ENCODE data around the gene REXO1.
A peak's percentile ranks its signal among the peaks of the same experiment; 100 is the strongest.

Gene REXO1

DNA sequence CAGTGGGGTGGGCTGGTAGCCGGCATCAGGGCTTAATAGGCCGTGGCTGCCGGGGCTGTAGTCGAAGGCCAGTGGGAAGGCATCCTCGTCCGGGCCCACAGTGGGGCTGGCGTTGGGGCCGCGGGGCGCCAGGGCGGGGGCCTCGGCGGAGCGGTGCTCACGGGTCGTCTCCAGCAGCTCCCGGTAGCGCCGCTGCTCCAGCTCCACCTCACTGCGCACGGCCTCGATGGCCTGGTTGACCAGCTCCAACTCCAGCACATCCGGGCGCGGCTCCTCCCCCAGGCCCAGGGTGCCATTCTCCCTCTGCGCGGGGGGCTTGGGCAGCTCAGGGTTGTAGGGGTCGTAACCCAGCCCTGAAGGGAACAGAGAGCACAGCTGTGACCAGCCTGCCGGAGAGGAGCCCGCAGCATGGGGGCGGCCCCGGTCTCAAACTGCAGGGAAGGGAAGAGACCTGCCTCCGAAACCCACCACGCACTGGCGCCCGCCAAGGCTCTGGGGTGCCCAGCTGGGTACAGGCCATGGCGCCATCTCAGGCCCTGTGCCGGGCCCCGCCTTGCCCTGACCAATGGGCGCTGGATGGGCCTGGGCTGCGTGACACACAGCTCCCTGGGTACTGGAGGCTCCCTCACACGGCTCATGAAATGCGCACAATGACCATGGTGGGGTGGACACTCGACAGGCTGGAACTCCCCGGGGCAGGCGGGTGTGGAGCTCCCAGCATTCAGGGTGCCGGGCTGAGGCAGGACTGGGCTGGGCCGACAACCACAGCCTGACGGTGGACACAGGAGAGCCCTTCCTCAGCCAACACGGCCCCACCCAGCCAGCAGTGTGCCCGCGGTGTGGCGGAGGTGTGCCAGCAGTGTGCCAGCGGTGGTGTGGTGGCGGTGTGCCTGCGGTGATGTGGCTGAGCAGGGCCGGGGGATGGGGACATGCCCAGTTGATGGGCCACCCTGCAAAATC, 19.7 kb downstream of the REXO1 start:
- DNase-seq: no peak

DNA sequence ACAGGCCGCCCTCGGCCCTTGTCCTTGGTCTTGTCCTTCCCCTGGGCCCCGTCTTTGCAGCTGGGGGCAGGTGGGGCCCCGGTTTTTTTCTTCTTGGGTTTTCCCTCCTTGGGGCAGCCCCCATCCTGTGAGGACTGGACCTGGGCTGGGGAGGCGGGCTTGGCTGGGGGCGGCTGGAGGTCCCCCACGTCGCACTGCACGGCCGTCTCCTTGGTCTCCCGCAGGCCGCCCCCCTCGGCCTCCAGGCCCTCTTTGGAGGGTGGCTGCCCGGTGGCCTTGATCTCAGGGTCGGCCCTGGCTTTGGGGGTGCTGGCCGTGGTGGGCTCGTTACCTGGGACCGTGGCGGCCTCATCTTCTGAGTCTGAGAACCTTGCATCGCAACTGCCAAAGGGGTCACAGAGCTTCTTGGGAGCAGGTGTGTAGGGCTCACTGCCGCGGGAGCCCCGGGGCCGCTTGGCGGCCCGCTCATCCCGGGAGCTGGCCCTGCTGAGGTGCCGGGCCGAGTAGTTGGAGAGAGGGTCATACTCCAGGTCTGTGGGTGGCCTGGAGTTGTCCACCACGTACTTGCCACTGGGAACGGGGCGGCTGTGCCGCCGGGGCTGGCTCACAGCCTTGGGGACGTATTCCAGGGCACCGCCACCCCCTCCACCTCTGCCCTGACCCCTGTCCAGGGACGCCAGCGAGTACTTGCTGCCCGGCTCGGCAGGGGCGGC, 20.6 kb downstream of the REXO1 start:
- DNase-seq: peak; percentile 56

DNA sequence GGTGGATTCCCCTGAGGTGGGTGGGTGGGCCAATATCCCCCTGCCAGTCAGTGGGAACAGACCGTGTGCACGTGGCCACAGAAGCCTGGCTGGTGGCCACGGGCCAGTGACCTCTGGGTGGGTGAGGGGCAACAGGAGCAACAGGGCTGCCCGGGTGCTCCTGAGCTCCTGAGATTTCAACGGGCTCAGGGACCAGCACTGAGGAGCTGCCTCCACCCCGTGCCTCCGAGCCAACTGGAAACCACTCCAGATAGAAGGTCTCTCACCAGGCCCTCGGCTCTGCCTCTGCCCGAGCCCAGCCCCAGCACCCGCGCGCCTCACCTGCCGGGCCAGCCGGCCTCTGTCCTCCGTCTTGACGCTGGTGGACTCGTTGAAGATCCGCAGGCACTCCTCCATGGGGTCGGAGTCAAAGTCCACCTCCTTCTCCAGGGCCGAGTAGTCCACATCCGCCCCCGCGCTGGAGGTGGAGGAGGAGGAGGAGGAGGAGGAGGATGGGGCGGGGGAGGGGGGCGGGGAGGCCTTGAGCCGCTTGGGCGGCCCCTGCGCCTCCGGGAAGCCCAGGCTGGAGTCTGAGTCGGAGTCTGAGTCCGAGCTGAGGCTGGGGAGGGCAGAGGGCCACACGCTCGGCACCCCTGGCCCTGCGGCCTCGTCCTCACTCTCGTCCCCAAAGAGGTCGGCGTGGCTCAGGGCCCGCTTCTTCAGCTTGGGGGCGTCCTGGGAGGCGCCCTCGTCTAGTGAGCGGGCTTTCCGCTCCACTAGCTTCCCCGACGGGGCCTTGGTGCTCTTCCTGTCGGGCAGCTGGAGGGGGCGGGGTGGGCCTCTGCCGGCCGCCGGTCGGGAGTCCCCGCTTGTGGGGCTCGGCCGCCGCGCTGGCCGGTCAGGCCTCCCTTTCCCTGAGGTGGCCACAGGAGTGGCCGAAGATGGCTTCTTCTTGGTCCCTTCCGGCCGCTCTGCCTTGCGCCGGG, 21.4 kb downstream of the REXO1 start:
- peak; percentile 90 for DNase-seq

DNA sequence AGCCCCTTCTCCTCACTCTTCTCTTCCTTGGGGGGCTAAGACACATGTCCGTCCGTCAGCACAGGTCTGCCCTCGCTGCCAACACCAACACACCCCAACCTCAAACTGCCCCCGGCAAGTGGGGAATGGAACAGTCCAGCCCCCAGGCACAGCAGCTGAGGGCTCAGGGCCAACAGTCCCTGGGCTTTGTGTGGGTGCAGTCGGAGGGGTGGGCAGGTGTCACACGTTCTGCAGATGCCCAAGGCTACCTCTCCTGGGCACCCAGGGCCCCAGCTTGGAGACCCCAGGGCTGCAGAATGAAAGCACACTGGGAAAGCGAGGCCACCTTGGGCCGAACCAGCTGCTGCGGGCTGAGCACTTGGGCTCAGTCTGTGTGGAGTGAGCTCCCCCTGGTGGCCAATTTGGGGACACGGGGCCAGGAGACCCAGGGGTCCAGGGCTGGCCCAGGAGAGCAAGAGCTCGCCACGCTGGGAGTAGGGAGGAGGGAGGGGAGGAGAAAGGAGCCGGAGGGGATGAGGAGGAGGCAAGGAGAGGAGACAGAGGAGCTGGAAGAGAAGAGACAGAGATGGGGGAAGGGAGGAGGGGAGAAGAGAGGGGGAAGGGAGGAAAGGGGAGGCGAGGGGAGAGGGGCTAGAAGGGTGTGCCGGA, 22.2 kb downstream of the REXO1 start:
- peak; percentile 77 for DNase-seq

DNA sequence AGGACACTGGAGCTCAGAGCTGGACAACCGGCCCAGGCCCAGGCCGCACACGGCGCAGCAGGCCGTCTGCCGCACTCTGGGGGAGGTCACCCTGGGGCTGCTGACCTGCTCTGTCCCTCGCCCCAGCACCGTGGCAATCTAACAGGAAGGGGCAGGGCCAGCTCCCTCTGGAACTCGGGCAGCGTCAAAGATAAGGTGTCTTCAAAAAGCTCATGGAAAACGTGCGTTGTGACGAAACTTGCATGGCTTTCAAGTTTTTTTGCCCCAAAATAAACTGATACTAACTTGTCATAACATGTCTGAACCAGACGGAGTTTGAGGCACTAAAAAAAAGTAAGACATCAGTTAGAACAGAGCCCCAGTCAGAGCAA, 24.0 kb downstream of the REXO1 start:
- DNase-seq: no peak

DNA sequence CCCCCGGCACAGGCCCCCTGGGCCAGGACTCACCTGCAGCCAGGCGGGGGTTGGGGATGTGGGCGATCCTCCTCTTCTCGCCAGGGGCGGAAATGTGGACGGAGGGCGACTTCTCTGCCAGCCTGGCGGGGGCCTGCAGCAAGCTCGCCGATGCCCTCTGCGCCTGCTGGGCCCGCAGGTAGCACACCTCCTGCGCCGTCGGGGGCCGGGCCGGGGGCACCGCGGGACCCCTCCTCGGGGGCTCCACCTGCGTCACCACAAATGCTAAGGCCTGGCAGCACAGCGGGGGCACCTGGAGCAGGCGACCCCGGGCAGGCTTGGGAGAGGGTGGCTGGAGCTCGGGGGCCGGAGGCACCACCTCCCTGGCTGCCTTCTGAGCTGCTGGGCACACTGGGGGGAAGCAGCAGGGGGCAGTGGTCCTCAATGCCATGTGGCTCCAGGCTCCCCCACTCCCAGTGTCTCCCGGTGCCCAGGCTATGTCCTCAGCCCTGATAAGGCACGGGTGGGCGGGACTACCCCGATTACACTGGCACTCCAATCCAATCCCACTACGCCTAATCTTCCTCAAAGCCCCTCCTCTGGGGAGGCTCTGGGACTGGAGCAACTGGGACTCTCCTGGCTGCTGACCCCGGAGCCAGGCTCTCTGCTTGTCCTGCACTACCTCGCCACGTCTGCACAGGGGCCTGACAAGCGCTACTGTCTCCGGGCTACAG, 24.6 kb downstream of the REXO1 start:
- no peak for DNase-seq

DNA sequence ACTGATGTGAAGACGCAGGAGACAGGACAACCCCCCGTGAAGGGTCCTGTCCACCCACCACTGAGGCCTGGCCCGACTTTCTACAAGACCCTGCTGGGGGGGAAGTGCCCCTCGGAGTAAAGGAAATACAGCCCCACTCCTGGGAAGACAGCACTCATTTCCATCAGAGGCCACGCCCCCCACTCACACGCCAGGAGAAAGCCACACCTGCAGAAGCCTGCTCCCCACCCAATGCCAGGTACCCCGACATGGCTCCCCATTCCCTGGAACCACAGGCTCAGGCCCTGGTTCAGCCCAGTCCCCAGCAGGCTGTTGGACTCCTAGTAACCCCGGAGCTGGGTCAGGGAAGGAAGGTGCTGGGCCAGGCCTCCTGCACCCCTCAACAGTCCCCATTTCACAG, 25.3 kb downstream of the REXO1 start:
- no peak for DNase-seq

DNA sequence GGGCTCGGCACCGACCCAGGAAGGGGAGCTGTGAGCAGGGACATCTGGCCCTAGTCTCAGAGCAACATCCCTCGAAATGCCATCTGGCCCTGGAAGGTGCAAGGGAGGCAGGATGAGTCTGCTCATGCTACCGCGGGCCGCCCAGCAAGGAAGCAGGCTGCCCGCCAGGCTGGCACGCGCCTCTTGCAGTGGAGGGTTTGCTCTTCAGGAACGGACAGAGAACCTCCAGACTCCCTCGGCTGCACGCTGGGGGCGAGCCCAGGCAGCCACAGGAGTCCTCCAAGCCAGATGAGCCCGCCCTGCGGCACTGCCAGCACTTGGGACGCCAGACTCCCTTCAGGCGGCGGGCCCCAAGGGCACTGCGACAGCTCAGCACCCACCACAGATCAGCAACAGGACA, 26.1 kb downstream of the REXO1 start:
- DNase-seq: no peak

DNA sequence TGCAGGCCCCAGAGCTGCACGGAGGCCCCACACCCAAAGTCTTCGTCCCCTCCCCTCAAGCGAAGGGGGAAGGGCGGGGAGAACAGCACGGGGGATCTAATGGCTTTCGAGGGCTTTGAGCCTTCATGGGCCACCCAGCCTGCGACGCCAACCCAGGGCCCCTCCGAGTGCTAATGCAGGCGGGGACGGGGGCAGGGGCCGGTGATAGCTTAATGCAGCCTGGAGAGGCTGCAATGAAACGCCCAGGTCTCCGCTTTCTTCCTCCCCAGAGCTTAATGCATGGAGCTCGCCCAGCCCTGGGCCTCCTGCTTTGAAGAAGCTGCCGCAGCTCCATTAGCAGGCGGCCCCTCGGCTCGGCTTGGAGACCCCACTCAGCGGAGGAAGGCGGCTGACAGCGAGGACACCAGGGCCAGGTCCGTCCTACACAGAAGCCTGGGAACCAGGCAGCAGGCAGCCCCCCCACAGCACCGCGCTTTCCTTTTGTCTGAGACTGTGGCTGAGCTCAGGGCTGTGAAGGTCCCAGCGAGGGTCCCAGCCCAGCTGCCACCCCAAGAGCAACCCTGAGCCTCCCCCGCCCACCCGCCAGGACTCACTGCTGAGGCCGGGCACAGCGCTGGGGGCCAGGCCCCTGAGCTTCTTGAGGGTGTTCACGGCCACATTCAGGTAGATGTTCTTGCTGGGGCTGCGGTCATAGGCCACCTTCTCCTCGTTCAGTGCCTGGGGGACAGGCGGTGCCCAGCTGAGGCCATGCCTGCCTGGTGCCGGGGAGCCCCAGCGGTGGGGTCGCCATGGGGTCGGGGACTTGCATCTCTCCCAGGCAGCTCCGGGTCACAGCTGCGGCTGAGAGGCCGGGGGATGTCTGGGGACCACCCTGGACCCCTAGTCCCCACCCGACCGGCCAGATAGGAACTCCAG, 28.7 kb downstream of the REXO1 start:
- no peak for DNase-seq

DNA sequence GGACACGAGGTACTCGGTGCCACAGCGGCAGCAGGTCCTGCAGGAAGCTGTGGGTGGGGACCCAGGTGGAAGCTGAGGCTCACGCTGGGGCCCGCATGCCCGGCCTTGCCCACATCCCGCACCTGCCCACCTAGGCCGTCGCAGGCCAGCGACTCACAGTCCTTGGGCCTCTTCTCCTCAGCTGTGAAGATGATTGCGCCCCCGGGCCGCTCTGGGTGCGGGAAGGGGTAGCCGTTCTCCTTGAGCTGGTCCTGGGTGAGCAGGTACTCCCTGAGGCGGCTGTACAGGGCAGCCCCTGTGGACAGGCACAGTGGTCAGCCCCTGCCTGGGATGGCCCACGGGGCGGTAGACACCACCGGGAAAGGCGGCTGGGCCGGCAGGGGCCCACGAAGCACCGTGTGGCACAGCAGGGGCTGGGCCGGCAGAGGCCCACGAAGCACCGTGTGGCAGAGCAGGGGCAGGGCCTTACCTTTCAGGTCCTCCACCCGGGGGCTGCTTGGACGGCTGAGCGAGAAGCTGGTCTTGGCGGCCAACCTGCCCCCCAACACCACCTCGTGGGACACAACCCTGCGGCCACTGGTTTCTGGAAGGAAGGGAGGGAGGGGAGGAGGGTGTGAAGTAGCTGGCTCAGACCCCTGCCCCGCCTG, 29.6 kb downstream of the REXO1 start:
- no peak for DNase-seq

DNA sequence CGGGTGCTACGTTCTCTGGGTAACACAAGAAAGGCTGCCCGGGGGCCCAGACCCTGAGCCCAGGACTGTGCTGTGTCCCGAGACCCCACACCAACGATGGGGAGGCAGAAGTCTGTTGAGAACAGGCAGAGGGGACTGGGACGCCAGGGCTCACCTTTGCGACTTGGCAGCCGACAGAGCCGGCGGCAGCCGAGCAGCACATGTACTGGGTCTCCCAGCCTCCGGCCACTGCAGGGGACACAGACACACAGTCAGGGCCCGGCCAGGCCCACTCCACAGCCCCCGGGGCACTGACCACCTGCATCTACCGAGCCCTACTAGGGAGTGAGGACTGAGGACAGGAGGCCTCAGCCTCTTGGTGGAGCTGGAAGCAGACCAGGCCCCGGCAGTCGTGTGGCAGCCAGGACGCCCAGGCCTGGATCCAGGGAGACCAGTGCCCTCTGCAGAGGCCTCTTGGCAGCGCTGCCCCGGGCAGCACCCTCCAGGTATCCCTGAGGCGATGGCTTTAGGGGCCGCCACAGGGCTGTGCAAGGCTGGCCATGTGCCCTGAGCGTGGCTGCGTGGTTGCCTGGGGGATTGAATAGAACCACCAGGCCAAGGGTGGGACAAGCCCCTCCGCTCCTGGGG, 30.6 kb downstream of the REXO1 start:
- no peak for DNase-seq

DNA sequence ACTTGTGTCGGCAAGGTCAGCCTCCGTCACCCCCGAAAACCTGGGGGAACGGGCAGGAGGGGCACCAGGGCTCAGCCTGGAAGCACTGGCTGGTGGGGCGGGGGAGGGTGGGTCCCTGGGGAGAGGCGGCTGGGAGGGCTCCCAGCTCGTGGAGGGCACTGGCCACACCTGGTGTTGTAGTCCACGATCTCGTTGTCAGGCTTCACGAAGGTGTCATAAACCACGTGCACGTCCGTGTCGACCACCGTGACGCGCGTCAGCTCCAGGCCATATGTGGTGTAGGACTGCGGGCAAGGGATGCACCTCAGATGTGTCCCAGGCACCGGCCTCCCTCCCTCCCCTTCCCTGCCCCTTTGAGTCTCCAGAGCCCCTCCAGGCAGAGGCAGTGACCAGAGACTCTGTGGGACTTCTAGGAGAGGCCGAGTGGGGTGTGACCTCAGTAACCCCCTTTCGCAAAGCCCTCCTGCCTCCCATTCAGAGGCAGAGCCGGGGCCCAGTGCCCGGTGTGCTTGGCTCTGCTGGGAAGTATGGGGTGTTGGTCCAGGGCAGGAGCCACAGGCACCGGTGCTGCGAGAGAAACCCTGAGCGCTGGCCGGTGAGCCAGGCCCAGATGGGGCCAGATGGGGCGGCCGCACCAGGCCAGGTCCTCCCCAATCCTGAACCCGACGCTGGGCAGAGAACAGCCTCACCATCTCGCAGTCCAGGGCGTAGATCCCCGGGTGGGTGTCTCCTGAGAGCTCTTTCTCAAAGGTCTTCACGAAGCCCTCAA, 31.6 kb downstream of the REXO1 start:
- no peak for DNase-seq

DNA sequence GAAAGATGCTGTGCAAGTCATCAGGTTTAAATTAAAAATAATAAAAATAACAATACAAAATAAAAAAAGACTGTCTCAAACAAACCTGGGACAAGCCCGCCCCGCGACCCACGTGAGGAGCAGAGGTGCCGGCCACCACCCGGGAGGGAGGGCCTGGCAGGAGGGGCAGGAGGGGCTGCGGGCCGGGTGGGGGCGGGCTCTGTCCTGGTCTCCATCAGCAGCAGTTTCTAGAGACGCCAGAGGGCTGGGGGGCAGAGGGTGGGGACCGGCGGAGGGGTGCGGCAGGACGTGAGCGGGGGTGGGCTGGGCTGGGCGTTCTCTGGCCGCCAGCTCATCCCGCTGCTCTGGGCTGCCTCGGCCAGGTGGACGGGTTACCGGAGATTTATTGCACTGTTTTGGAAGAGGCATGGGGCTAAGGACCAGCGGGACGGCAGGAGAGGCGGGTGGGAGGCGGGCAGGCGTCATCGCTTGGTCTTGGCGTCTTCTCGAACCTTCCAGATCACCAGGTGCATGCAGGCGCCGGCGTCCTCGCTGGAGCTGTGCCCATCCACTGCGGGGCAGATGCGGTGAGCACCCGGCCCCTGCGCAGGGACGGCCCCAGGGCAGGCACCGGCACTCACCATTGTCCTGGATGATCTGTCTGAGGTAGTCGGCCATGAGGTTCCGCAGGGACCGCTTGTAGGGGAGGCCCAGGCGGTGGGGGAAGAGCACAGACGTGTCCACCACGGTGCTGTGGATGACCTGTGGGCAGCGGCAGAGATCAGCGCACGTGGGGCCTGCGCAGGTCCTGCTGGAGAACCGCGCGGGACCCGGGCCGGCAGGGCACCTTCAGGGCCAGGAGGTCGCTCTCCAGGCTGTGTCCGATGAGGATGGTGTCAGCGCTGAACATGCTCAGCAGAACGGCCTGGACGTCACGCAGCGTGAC, 32.4 kb downstream of the REXO1 start:
- DNase-seq: no peak

DNA sequence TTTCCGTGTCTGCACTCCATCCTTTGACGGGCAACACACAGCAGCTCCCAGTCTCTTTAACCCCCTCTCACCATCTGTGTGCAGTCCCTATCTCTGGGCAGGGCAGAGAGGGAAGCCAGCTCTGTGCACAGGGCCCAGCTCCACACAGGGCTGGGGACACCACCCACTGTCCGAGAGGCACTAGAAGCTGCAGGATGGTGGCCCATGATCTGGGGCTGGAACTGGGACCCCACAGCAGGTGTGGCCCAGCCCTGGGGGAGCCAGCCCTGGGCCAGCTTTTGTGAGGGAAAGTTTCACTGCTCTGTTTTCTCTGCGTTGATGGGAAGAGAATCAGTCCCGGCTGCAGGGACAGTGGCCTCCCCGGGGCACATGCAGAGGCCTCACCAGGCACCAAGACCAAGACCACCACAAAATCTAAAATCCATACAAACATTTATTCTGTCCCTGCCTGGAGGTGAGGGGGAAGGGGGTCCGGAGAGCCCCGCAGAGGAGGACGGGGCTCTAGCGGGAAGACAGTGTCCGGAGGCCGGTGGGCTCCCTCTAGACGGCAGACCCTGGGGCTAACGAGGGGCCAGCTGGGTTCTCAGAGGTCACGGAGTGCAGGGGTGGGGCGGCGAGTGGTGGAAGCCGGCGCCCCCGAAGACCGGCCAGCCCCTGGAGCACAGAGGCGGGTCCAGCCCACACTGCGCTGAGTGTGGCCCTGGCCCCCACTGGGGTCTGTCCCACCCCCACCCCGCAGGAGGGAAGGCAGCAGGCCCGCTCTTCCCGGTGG, 33.3 kb downstream of the REXO1 start:
- DNase-seq: no peak

DNA sequence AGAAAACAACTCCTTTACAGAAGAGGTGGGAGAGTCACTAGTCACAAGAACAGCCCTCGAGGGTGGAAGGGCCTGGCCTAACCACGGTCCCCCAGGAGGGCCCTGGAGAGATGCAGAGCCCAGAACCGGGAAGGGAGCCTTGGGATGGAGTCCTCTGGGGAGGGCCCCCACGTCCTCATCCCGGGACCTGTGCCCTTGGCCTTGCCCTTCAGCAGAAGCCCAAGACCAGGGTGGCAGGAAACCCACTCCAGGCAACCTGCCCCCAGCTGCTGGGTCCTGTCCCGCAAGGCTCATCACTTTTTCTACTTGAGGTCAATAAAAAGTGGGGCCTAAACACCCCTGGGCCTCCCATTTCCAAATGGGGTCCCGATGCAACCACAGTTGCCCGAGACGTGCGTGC, 33.9 kb downstream of the REXO1 start:
- DNase-seq: no peak

All from right kidney (tissue), 1 donor.